GM21528 (cell line): ENCODE measurements around the gene EN1.

Experiments
- ATAC-seq: cut with Tn5 transposase; IDR thresholded peaks from one replicate; pipeline ENCODE4 v1.9.1; 2021; ENCODE audit warnings: mild to moderate bottlenecking, moderate library complexity; ENCODE audit not compliant: unreplicated experiment, low FRiP score

Gene EN1

GRCh38 chr2:118826093-118826492, 21.4 kb downstream of the EN1 start:
- ATAC-seq = no peak

GRCh38 chr2:118823633-118824032, 23.8 kb downstream of the EN1 start:
- no peak for ATAC-seq

- ATAC-seq = no peak
Measured at GRCh38 chr2:118822572-118822971, 24.9 kb downstream of the EN1 start.

- no peak for ATAC-seq
Measured at GRCh38 chr2:118822015-118822414, 25.4 kb downstream of the EN1 start.

GRCh38 chr2:118817469-118817868, 30.0 kb downstream of the EN1 start:
- no peak for ATAC-seq

- no peak for ATAC-seq
Measured at GRCh38 chr2:118816669-118817068, 30.8 kb downstream of the EN1 start.

- ATAC-seq = no peak
Measured at GRCh38 chr2:118815731-118816130, 31.7 kb downstream of the EN1 start.

- ATAC-seq = no peak
Measured at GRCh38 chr2:118815314-118815713, 32.1 kb downstream of the EN1 start.

- ATAC-seq = no peak
Measured at GRCh38 chr2:118814368-118814767, 33.1 kb downstream of the EN1 start.

GRCh38 chr2:118813601-118814339, 33.7 kb downstream of the EN1 start:
- no peak for ATAC-seq

- ATAC-seq = no peak
Measured at GRCh38 chr2:118813111-118813510, 34.3 kb downstream of the EN1 start.

GRCh38 chr2:118812552-118812951, 34.9 kb downstream of the EN1 start:
- no peak for ATAC-seq

GRCh38 chr2:118811514-118812115, 35.8 kb downstream of the EN1 start:
- no peak for ATAC-seq

GRCh38 chr2:118810766-118811165, 36.7 kb downstream of the EN1 start:
- no peak for ATAC-seq

- ATAC-seq = no peak
Measured at GRCh38 chr2:118808429-118808809, 39.0 kb downstream of the EN1 start.

GRCh38 chr2:118807668-118808428, 39.6 kb downstream of the EN1 start:
- ATAC-seq = no peak

GRCh38 chr2:118806797-118807667, 40.4 kb downstream of the EN1 start:
- ATAC-seq = no peak

- no peak for ATAC-seq
Measured at GRCh38 chr2:118805064-118805690, 42.3 kb downstream of the EN1 start.

GRCh38 chr2:118803012-118803411, 44.4 kb downstream of the EN1 start:
- ATAC-seq = no peak

GRCh38 chr2:118801151-118801550, 46.3 kb downstream of the EN1 start:
- ATAC-seq = no peak
